HepG2 (cell line): ENCODE data around the gene WNT5B. TPM values are rescaled to one million over a fixed set of nuclear protein-coding genes. Genes with fewer than 3 reads are reported as not detected.

Experiments
- ADNP ChIP-seq: sonication (generic); formaldehyde crosslinking; IDR thresholded peaks from 2 replicates; pipeline ENCODE4 v1.4.0; 2020; ENCODE audit warnings: missing genetic modification reagents
- CENPT ChIP-seq: sonication (generic); formaldehyde crosslinking; IDR thresholded peaks from 2 replicates; pipeline ENCODE4 v1.8.0; 2022; ENCODE audit warnings: low read depth, mild to moderate bottlenecking, moderate library complexity, missing genetic modification reagents
- FOXK1 ChIP-seq: sonication (generic); formaldehyde crosslinking; IDR thresholded peaks from 2 replicates; pipeline ENCODE4 v1.4.0; 2020; ENCODE audit warnings: low read depth, missing genetic modification reagents, borderline replicate concordance
- HMGXB4 ChIP-seq, 2 experiments: sonication (generic) in 1 of 2; formaldehyde crosslinking in 1 of 2; IDR thresholded peaks; 2 replicates each; pipeline versions ENCODE4 v1.4.0 to v1.6.1; 2018 to 2020; ENCODE audit warnings: missing genetic modification reagents in 2 of 2, borderline replicate concordance in 1 of 2, low read depth in 1 of 2, mild to moderate bottlenecking in 1 of 2, missing biosample characterization in 1 of 2
- IKZF4 ChIP-seq: sonication (generic); formaldehyde crosslinking; IDR thresholded peaks from 2 replicates; pipeline ENCODE4 v1.5.1; 2020; ENCODE audit warnings: borderline replicate concordance, mild to moderate bottlenecking, low read depth, missing genetic modification reagents; ENCODE audit errors: not compliant biosample characterization
- LBX2 ChIP-seq: sonication (generic); formaldehyde crosslinking; IDR thresholded peaks from 2 replicates; pipeline ENCODE4 v1.5.0; 2020; ENCODE audit warnings: missing genetic modification reagents, mild to moderate bottlenecking, borderline replicate concordance
- MBD4 ChIP-seq: IDR thresholded peaks from 2 replicates; pipeline ENCODE4 v1.6.1; 2012; ENCODE audit warnings: low read length, inconsistent platforms, borderline replicate concordance
- MYC ChIP-seq: sonication (generic); formaldehyde crosslinking; IDR thresholded peaks from 2 replicates; pipeline ENCODE4 v1.9.0; 2021; ENCODE audit warnings: missing genetic modification reagents, borderline replicate concordance
- NFYB ChIP-seq: sonication (generic); formaldehyde crosslinking; IDR thresholded peaks from 2 replicates; pipeline ENCODE4 v1.4.0; 2020; ENCODE audit warnings: missing genetic modification reagents
- POGK ChIP-seq: sonication (generic); formaldehyde crosslinking; conservative IDR thresholded peaks from 2 replicates; pipeline ENCODE4 v1.8.0; 2022; ENCODE audit warnings: mild to moderate bottlenecking, moderate library complexity, missing genetic modification reagents
- RNF2 ChIP-seq: fragments of 450-650 bp; conservative IDR thresholded peaks from 2 replicates; pipeline ENCODE4 v1.6.1; 2016; ENCODE audit warnings: low read depth
- SPEN ChIP-seq: sonication (generic); formaldehyde crosslinking; IDR thresholded peaks from 2 replicates; pipeline ENCODE4 v1.5.1; 2020; ENCODE audit warnings: low read depth, mild to moderate bottlenecking, missing genetic modification reagents
- ZBTB39 ChIP-seq: sonication (generic); formaldehyde crosslinking; IDR thresholded peaks from 2 replicates; pipeline ENCODE4 v1.5.0; 2020; ENCODE audit warnings: missing genetic modification reagents
- ZFP41 ChIP-seq: sonication (generic); formaldehyde crosslinking; IDR thresholded peaks from 2 replicates; pipeline ENCODE4 v1.4.0; 2020; ENCODE audit warnings: mild to moderate bottlenecking, missing genetic modification reagents, borderline replicate concordance
- ZFP90 ChIP-seq: sonication (generic); formaldehyde crosslinking; IDR thresholded peaks from 2 replicates; pipeline ENCODE4 v1.8.0; 2022; ENCODE audit warnings: missing genetic modification reagents, mild to moderate bottlenecking, inconsistent platforms, borderline replicate concordance
- ZMYM3 ChIP-seq: sonication (generic); formaldehyde crosslinking; IDR thresholded peaks from 2 replicates; pipeline ENCODE4 v1.5.1; 2020; ENCODE audit warnings: mild to moderate bottlenecking, missing genetic modification reagents
- ZNF414 ChIP-seq: sonication (generic); formaldehyde crosslinking; IDR thresholded peaks from 2 replicates; pipeline ENCODE4 v1.5.0; 2020; ENCODE audit warnings: missing genetic modification reagents
- ZNF652 ChIP-seq: IDR thresholded peaks from 2 replicates; pipeline ENCODE4 v1.6.1; 2016; ENCODE audit warnings: low read depth, borderline replicate concordance
- ZNF772 ChIP-seq: sonication (generic); formaldehyde crosslinking; IDR thresholded peaks from 2 replicates; pipeline ENCODE4 v1.5.0; 2020; ENCODE audit warnings: mild to moderate bottlenecking, missing genetic modification reagents
- ZNF773 ChIP-seq: sonication (generic); formaldehyde crosslinking; IDR thresholded peaks from 2 replicates; pipeline ENCODE4 v1.4.0; 2020; ENCODE audit warnings: missing genetic modification reagents, borderline replicate concordance
- ZNF782 ChIP-seq: sonication (generic); formaldehyde crosslinking; IDR thresholded peaks from 2 replicates; pipeline ENCODE4 v1.4.0; 2020; ENCODE audit warnings: missing genetic modification reagents, mild to moderate bottlenecking, borderline replicate concordance
- polyA plus RNA-seq, 8 experiments: library from polyadenylated mRNA; depleted of rRNA in 3 of 8; stranded (reverse) in 7 of 8; unstranded in 1 of 8; fragments of >200 nt; fragmentation: Illumina TruSeq in 4 of 8; extraction: Trizol in 4 of 8; gene quantifications; 2 replicates each; pipeline versions ENCODE4 v1.2.1 to v1.2.3, GENCODE V29; 2011 to 2016; ENCODE audit warnings: low read depth in 4 of 8, missing spikeins in 1 of 8, mixed read lengths in 1 of 8; ENCODE audit not compliant: insufficient read depth in 1 of 8
- total RNA-seq, 5 experiments: library from RNA; depleted of rRNA; stranded (reverse); fragments of >200 nt; fragmentation: Illumina TruSeq; extraction: Trizol; gene quantifications; 2 replicates each; pipeline ENCODE4 v1.2.3, GENCODE V29; 2016; ENCODE audit warnings: low read depth in 1 of 5

Gene WNT5B
- total and polyA plus RNA-seq, 2 of the 13 experiments (the other 11 are each of a cell fraction or from before 2014, with no cell fraction given), result 0.04 TPM; not detected in 1

- TF ChIP-seq ZBTB39, result peak; percentile 77; the same call in 1 of the 2 replicates
- TF ChIP-seq ZFP90, result no peak; the same call in 1 of the 2 replicates
- TF ChIP-seq ZNF772, result peak; percentile 56; the same call in 1 of the 2 replicates
- no peak for TF ChIP-seq ADNP
- TF ChIP-seq ZMYM3, result 0 out of 2 replicates have a peak, but pooled peaks have one; percentile 21
- peak; percentile 59; the same call in 1 of the 2 replicates for TF ChIP-seq LBX2 (CRISPR knock-in tag)
- TF ChIP-seq ZNF773 (CRISPR knock-in tag), result no peak
- TF ChIP-seq POGK (CRISPR knock-in tag), result 0 out of 2 replicates have a peak, but pooled peaks have one; percentile 43
- no peak for TF ChIP-seq FOXK1
- no peak; the same call in 1 of the 2 replicates for TF ChIP-seq SPEN (CRISPR knock-in tag)
- peak; percentile 54; the same call in 1 of the 2 replicates for TF ChIP-seq ZNF782
- TF ChIP-seq ZNF652 (CRISPR knock-in tag), result no peak
- TF ChIP-seq MYC, result peak; percentile 37; the same call in 1 of the 2 replicates
- TF ChIP-seq RNF2, result peak; percentile 70; the same call in 1 of the 2 replicates
- no peak for TF ChIP-seq MBD4
- peak; percentile 63; the same call in 1 of the 2 replicates for TF ChIP-seq ZFP41
- peak in 1 of 2 experiments; percentile 59; a peak in 2 of 4 replicates for TF ChIP-seq HMGXB4 (CRISPR knock-in tag; IDR thresholded peaks at IDR 0.05; ENCODE audit: borderline replicate concordance in 1 of 2, low read depth in 1 of 2)
- TF ChIP-seq IKZF4, result no peak
- no peak for TF ChIP-seq NFYB (CRISPR knock-in tag)
- TF ChIP-seq CENPT (CRISPR knock-in tag), result 0 out of 2 replicates have a peak, but pooled peaks have one; percentile 41
- TF ChIP-seq ZNF414 (CRISPR knock-in tag), result peak; percentile 36; the same call in 1 of the 2 replicates
These were observed 35.6 kb upstream of the WNT5B start (continued) for GRCh38 chr12:1593174-1594005.
